GM18907 (cell line): Measurements from ENCODE around the gene GLIS2.

ENCODE experiments used
- ATAC-seq: cut with Tn5 transposase; IDR thresholded peaks from one replicate; pipeline ENCODE4 v1.9.1; 2021; ENCODE audit warnings: mild to moderate bottlenecking, moderate library complexity; ENCODE audit not compliant: unreplicated experiment

Gene GLIS2

DNA sequence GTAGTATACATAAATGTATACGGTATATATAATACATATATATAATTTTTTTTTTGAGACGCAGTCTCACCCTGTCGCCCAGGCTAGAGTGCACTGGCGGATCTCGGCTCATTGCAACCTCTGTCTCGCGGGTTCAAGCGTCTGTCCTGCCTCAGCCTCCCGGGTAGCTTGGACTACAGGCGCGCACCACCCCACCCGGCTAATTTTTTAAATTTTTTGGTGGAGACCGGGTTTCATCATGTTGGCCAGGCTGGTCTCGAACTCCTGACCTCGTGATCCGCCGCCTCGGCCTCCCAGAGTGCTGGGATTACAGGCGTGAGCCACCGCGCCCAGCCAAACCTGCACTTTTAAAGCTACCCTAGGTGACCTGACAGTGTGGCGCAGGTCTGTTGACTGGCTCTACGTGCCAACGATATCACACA, 34.5 kb downstream of the GLIS2 start:
- no peak for ATAC-seq

DNA sequence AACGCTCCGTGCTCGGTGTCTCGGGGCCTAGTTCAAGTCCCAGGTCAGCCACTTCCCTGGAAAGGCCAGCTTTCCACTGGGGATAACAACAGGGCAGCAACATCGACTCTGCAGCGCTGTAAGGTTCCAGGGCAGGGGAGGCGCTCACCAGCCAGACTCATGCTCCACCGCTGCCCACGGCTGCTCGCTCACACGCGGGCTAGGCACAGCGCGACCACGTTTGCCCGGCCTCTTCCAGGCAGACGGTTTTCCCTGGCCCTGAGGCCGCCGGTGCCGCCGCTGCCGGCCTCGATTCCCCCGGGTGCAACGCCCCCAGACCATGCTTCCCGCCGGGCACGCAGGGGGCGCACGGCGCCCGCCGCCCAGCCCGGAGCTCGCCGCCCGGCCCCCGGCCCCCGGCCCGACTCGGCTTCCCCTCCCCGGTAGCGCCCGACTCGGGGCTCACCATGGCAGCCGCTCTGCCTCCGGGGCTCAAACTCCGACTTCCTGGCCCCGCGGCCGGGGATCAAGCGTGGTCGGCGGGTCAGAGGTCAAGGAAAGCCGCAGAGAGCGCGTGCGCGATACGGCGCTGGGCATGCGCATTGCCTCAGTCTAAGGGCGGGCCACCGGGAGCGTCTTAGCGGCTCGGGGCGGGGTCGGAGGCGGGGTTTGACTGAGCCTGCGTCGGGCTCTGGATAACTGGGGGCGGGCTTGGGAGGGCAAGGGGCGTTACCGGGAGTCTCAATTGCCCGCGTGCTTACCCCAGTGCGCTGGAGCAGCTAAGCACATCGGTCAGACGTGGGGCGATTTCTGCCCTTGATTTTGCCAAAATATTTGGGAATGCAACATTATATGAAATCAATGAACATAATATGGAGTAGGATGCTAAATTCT, 35.2 kb downstream of the GLIS2 start, which contains the start of gene PAM16:
Gene PAM16 (minus strand): TSS at position 535 of the 873 bp plus-strand sequence. CDS start 87 bp downstream, at position 448.
- peak; percentile 81 for ATAC-seq

DNA sequence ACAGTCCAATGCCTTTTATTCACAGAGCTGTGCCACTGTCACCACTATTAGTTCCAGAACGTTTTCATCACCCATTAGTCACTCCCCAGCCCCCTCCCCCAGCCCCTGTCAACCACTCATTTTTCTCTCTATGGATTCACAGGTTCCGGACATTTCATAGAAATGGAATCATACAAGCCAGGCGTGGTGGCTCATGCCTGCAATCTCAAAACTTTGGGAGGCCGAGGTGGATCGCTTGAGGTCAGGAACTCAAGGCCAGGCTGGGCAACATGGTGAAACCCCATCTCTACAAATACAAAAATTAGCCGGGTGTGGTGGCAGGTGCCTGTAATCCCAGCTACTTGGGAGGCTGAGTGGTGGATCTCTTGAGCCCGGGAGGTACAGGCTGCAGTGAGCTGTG, 36.0 kb downstream of the GLIS2 start:
- ATAC-seq = no peak

DNA sequence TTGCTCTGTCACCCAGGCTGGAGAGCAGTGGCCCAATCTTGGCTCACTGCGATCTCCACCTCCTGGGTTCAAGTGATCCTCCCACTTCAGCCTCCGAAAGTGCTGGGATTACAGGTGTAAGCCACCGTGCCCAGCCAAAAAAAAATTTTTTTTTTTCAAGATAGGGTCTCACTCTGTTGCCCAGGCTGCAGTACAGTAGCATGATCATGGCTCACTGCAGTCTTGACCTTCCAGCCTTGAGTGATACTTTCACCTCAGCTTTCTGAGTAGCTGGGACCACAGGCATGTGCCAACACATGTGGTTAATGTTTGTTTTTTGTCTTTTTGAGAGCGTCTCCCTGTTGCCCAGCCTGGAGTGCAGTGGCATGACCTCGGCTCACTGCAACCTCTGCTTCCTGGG, 37.0 kb downstream of the GLIS2 start:
- ATAC-seq = no peak

DNA sequence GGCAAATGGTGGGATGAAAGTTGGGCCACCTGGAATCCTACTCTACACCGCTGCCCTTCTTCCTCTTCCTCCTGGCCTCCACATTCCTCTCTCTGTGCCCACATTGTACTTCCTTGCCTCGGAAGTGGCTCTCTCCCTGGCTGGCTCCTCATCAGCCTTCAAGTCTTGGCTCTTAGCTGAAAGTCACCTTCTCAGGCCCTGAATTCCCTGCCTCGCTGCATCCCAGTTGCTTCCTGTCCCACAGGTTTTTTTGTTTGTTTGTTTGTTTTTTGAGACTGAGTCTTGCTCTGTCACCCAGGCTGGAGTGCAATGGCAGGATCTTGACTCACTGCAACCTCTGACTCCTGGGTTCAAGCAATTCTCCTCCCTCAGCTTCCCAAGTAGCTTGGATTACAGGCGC, 37.8 kb downstream of the GLIS2 start:
- ATAC-seq = no peak

DNA sequence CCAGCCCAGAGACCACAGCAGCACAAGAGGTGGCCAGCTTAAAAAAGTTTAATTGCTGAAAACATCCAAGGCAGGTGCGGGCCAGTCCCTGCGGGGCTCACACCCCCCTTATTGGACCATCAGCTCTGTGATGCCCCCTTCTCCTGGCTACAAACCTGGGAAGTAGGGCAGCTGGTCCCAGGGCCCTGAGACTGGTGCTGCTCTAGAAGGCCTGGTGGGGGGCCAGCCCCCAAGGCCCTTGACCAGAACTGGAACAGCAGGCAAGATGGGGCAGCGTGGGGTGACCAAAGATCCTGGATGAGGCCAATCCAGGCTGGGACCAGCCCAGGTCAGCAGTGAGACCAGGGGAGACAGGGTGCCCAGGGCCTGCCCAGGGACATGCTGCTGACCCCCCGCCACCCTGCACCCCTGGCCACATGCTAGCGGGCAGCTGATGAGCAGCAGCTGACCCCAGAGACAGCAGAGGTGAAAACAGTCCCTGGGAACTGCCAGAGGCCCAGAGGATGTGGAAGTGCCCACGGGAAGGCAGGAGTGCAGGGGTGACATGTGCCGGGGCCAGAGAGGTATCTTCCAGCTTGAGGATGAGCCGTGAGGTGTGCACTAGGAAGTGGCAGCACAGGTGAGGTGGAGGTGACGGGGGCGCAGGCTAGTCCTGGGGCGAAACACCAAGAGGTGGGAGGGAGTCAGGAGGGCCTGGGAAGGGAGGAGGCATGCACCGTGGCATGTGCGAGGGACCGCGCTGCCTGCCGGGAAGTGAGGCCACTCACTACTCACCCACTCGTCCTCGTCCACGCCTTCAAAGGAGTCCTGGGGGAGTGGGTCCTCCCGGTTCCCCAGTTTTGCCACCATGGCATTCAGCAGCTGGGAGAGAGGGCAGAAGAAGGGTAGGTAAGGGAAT, 38.9 kb downstream of the GLIS2 start:
- no peak for ATAC-seq

DNA sequence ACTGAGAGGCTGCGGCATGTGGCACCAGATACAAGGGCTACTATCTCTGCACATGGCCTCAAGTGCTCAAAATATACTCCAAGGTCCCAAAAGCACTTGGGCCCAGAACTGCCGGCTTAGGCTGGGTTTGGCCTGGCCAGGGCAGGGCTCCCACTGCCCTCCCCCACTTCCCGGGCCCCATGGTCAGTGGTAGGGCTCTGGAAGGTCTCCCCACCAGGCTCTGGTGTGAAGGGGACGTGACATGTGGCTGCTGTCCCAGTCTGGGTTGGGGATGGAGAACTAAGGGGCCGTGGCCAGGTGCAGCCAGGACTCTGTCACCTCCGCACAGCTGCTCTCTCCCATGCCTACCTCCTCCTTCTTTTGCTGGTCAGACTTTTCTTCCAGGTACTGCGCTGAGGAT, 41.0 kb downstream of the GLIS2 start:
- ATAC-seq = no peak

DNA sequence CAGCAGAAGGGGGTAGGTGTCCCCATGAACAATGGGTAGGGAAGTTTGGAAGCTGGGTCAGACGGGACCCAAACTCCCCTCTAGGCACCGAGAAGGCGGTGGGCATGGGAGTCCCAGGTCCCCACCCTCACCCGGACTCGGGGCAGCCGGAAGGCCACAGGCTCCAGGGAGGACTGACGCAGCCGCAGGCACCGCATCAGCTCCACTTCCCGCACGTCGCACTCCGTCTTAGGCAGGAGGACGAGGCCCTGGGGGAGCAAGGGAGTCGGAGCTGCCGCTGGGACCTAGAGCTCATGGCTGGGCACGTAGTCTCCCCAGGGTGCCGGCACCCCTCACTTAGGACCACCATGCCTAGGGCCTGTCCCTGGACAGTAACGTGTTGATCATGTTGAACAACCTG, 42.4 kb downstream of the GLIS2 start:
- no peak for ATAC-seq

DNA sequence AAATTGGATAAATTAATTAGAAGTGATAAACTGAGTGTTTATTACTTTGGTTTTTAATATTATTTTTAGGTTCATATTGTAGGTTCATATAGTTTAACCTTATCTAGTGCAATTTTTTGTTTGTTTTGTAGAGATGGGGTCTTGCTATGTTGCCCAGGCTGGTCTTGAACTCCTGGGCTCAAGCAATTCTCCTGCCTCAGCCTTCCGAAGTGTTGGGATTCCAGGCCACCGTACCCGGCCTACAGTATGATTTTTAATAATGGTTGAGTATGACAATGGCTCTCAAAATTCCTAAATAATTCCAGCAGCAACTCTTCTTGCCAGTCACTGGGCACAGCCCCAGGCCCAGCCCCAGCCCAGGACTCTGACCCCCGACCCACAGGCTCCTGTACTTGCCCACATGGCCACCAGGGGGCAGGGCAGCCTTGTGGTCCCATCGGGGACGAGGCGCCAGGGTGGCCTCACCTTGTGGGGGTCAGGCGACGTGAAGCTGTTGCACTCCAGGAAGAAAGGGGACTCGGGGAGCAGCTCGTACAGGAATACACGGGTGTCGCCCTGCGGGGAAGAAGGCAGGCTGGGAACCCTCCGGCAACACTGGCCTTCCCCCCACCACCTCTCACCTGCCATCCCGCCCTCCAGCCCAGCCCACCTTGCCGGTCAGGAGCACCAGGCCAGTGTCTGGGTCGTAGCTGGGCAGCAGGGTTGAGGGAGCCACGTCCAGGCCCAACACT, 43.1 kb downstream of the GLIS2 start:
- ATAC-seq = no peak

DNA sequence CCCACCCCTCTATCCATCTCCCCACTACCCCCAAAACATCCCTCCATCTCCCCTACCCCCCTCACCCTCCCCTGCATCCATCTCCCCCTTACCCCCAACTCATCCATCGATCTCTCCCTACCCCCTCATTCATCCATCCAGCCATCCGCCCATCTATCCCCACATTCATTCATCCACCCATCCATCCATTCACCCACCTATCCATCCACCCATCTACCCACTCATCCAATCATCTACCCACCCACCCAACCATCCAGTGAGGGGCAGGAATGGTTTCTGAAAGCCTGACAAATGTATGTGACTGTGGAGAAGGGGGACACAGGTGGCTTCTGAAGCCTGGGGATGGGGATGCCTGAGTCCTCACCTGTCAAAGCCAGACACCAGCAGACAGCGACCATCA, 44.0 kb downstream of the GLIS2 start:
- ATAC-seq = no peak

DNA sequence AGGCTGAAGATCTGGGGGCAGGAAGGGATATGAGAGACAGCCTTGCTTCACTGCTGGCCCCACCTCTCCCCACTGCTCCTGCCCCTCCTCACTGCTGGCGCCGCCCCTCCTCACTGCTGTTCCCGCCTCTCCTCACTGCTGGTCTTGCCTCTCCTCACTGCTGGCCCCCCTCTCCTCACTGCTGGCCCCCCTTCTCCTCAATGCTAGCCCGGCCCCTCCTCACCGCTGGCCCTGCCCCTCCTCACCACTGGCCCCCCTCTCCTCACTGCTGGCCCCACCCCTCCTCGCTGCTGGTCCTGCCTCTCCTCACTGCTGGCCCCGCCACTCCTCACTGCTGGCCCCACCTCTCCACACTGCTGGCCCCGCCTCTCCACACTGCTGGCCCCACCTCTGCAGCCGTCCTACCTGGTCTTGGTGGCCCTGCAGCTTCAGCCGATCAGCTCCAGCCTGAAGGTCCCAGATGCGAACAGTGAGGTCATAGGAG, 44.7 kb downstream of the GLIS2 start:
- no peak for ATAC-seq

DNA sequence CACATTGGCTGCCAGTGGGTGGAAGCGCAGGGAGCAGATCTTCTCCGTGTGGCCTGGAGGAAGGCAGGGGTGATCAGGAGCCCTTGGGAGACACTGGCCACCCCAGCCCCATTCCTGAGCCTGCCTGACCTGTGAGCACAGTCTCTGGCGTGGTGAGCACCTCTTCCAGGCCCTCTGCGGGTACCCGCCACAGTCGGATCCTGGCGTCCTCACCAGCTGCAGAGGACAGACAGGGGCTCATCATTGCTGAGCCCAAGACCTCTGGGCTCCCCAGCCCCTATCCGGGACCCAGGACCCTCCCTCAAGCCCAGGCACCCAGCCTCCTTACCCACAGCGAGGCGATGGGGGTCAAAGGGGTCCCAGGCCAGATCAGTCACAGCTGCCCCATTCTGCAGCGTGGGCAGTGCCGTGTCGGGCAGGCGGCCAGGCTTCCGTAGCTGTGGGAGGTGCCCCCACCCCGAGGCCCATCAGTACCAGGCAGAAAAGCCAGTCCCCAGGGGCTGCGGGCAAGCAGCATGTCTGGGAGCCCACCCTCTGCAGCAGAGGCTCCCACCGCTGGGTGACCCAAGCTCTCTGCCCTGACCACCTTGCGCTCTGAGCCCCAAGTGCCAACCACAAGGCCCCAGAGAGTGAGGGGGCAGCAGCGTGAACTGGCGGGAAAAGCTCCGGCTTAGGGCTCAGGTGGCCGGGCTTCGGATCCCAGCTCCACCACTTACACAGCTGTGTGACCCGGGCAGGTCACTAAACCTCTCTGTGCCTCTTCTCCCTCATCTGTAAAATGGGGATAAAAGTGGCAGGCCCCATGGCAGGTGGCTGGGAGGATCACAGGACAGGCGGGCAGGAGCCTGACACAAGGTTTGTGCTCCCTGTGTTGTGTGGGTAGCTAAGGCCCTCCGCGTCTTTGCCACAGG, 45.4 kb downstream of the GLIS2 start:
- ATAC-seq = no peak

DNA sequence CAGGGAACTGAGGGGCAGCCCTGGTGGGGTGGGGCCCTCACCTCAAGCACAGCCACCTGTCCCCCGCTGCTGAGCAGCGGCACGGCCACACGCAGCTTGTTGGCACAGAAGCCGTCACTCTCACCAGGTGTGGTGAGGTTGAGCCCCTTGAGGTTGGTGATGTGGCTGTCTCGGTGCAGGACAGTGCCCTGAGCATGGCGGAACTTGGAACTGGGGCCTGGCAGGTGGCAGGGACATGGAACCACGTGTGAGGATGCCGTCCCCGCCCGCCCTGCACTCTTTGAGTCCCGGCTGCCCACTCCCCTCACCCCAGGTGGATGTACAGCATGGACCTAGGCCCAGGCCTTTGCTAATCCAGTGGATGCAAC, 46.1 kb downstream of the GLIS2 start:
- no peak for ATAC-seq

DNA sequence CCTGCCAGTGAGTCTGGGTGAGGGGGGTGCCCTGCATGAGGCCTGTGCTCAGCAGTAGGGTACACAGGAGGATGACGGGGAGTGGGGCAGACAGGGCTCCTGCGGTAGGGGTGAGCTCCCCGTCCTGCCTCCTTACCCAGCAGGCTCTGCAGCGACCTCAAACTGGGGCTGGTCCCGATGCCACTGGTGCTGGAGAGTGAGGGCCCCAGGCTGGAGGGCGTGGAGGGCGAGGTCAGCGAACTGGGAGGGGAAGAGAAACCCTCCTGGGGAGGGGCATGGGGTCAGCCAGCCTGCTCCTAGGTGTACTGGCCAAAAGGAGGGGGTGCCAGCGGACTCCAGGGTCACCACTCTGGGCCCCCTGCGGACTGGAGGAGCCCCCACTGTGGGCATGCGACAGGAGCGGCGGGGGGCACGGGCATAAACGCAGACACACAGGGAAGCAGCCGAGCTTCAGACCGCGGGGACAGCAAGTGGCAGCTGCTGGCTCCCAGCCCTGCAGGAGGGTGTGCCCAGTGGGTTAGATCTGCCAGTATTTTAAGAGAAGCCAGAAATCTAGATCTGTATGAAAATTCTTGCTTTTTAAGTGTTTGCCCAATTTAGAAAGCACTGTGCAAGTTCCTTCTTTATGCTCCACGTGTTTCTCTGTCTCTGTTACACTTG, 46.7 kb downstream of the GLIS2 start:
- no peak for ATAC-seq

DNA sequence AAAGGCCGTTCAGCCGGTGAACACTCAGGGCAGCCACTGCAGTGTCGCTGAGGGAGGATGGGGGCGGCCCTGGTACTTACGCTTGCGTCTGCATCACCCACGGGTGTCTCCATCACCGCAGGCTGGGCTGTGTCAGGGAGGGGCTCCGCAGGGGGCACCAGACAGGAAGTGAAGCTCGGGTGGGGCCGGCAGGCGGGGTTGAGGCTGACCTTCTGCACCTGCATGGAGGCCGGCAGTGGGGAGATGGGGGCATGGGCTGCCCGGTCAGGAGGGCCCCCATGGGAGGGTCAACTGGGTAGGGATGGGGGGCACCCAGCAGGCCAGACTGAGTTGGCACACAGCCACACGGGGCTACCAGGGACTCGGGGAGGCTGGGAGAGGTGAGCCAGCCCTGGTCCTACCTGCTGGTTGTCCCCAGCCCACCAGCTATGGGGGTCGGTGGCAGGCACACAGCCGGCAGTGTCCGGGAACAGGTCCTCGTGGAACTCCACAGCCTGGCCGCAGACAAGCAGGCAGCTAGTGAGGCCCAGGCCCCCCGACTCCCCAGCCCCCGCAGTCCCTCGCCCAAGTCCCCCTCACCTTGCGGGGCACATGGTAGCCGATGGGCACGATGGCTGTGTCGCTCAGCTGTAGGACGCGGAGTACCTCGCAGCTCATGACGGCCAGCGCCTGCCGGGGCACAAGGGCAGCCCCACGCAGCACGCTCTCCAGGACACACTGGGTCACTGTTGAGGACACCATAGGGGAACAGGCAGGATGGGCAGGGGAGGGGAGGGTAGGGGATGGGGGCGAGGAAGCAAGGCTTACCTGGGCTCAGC, 48.5 kb downstream of the GLIS2 start:
- ATAC-seq = no peak

DNA sequence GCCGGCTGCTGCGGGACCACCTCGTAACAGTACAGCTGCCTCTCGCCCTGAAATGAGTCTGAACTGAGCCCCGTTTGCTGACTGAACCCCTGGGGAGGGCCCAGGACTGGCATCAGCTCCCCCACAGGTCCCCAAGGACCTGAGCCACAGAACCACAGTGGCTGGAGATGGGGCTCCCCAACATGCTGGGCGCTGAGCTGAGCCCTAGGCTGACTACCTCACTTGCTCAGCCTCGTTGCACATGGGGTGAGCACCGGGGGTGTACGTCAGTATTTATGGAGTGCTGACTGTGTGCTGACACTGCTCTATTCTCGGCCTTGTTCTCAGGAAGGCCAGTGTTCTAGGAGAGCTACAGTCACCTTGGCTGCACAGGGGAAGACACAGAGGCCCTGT, 49.1 kb downstream of the GLIS2 start:
- ATAC-seq = peak; percentile 52

DNA sequence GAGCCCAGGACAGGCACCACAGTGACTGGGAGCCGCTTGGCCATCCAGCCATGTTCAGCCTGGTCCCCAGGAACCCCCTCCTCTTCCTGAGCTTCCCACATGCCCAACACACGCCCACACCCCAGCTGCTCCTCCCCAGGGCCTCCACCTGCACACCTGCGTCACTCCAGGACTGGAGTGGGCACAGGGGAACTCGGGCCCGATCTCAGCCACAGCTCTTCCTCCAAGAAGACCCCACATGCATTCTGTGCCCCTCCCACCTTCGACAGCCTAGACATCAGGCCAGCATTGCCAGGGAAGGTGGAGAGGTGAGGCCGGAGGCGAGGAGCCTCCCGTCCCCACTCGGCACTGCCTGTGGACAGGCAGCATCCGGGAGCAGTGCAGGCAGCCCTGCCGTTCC, 49.7 kb downstream of the GLIS2 start:
- no peak for ATAC-seq

DNA sequence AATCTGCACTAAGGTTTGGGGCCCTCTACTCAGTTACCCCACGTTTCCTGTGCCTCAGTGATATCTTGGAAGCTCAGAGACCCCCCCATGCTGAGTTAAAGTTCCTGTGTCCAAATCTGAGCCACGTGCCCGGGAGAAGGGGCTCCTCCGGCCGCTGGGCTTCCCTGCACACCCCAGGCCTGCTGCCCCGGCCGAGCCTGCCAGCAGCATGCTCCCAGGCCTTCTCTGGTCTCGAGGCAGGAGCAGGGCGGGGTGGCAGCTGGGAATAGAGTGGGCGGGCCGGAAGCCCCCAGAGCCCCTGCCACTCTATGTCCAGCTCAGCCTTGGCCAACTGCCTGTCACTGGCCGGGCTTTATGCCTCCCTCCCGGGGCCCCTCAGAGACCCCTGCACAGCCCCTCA, 50.1 kb downstream of the GLIS2 start:
- ATAC-seq = no peak

DNA sequence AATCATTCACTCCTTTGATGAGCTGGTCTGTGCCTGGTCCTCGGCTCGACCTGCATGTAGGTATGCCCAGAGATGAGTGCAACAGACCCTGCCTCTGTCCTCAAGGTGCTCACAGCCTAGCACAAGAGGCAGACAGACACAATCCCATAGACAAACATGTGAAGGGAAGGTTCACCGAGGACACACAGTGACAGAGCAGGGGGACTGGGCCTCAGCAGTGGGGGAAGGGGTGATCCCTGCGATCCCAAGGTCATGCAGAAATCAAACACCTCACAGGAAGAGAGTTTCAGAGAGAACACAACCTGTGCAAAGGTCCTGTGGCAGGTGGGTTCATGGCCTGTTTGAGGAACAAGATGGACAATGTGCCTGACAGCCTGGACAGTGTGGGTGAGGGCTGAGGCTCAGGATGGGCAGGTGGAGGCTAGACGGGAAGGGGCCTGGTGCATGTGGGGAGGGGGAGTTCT, 51.6 kb downstream of the GLIS2 start:
- ATAC-seq = no peak
